ENCODE measurements around the gene CFAP68. TPM values are rescaled to one million over a fixed set of nuclear protein-coding genes. Genes with fewer than 3 reads are reported as not detected.

Gene CFAP68
- total and polyA plus RNA-seq, 9 of the 15 experiments (the other 6 are each of a cell fraction or from before 2014, with no cell fraction given) = 22.8 to 72.3 (median 52.5) TPM

DNA sequence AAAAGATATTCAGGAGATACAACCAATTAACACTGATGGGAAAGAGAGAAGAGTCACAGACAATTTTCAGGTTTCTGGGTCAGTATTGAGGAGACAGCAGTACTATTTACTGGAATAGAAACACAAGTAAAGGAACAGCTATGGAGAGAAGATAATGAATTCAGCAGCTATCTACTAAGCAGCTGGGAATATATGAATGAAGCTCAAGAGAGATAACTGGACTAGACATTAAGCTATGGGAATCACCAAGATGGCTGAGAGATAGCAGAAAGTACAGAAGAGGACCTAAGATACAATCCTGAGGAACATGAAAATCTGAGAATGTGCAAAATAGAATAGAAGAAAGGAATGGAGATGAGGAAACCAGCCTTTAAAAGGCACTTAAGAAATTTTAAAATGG, 23.8 kb upstream of the CFAP68 start (continued):
- TF ChIP-seq, protein P1, sequence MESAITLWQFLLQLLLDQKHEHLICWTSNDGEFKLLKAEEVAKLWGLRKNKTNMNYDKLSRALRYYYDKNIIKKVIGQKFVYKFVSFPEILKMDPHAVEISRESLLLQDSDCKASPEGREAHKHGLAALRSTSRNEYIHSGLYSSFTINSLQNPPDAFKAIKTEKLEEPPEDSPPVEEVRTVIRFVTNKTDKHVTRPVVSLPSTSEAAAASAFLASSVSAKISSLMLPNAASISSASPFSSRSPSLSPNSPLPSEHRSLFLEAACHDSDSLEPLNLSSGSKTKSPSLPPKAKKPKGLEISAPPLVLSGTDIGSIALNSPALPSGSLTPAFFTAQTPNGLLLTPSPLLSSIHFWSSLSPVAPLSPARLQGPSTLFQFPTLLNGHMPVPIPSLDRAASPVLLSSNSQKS (CRISPR knock-in tag; IDR thresholded peaks at IDR 0.05) = no peak
- TF ChIP-seq DNMT1 (IDR thresholded peaks at IDR 0.05) (no peak), DIDO1 (tag; IDR thresholded peaks at IDR 0.05; ENCODE audit: low read depth) (no peak), ZBTB8A (IDR thresholded peaks at IDR 0.05; ENCODE audit: partially characterized antibody) (no peak), HNRNPK (IDR thresholded peaks at IDR 0.05; ENCODE audit: low read depth, low read length, poor library complexity, severe bottlenecking) (no peak), POLR2A (conservative IDR thresholded peaks at IDR 0.05) (no peak), OTX1 (CRISPR knock-in tag; IDR thresholded peaks at IDR 0.05) (no peak), ZNF224 (CRISPR knock-in tag; IDR thresholded peaks at IDR 0.05) (no peak), TBL1XR1 (IDR thresholded peaks at IDR 0.05; ENCODE audit: low read length in 2 of 2) (no peak)
- TF ChIP-seq, protein P2, sequence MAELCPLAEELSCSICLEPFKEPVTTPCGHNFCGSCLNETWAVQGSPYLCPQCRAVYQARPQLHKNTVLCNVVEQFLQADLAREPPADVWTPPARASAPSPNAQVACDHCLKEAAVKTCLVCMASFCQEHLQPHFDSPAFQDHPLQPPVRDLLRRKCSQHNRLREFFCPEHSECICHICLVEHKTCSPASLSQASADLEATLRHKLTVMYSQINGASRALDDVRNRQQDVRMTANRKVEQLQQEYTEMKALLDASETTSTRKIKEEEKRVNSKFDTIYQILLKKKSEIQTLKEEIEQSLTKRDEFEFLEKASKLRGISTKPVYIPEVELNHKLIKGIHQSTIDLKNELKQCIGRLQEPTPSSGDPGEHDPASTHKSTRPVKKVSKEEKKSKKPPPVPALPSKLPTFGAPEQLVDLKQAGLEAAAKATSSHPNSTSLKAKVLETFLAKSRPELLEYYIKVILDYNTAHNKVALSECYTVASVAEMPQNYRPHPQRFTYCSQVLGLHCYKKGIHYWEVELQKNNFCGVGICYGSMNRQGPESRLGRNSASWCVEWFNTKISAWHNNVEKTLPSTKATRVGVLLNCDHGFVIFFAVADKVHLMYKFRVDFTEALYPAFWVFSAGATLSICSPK (IDR thresholded peaks at IDR 0.05; ENCODE audit: borderline replicate concordance) = no peak
- TF ChIP-seq, protein P3, sequence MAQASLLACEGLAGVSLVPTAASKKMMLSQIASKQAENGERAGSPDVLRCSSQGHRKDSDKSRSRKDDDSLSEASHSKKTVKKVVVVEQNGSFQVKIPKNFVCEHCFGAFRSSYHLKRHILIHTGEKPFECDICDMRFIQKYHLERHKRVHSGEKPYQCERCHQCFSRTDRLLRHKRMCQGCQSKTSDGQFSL (CRISPR knock-in tag; IDR thresholded peaks at IDR 0.05) = no peak
- TF ChIP-seq, protein P3 (tag; IDR thresholded peaks at IDR 0.05) = no peak
- TF ChIP-seq, protein P4, sequence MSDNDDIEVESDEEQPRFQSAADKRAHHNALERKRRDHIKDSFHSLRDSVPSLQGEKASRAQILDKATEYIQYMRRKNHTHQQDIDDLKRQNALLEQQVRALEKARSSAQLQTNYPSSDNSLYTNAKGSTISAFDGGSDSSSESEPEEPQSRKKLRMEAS (CRISPR knock-in tag; IDR thresholded peaks at IDR 0.05) = no peak
